Measurements from ENCODE around the gene C3orf20. TPM values are rescaled to one million over a fixed set of nuclear protein-coding genes. Genes with fewer than 3 reads are reported as not detected.

The C3orf20 gene
- total RNA-seq, 1 donor from 2014 or later, result 0.52 TPM

GRCh38 chr3:14689247-14689980, 14.5 kb downstream of the C3orf20 start:
- no peak overlapping the region for H3K9ac ChIP-seq (ENCODE audit: low read depth in 1 of 3, low read length in 3 of 3)
- H3K4me1 ChIP-seq (ENCODE audit: control insufficient read depth in 3 of 3, insufficient read depth in 3 of 3, low read length in 3 of 3), result no peaks in the 10 kb centered on the region
- no peak overlapping the region for H3K4me3 ChIP-seq (ENCODE audit: low read length in 3 of 3)
- H3K9me3 ChIP-seq (ENCODE audit: control insufficient read depth in 3 of 3, low read length in 3 of 3), result peaks cover 0 to 5% (median 0%) of the 10 kb centered on the region in 3 donors
- H3K27me3 ChIP-seq (ENCODE audit: control insufficient read depth in 3 of 3, insufficient read depth in 3 of 3, low read length in 3 of 3), result peaks cover 0 to 3% (median 0%) of the 10 kb centered on the region in 3 donors
- H3K36me3 ChIP-seq (ENCODE audit: control insufficient read depth in 3 of 3, insufficient read depth in 3 of 3, low read length in 3 of 3), result peaks cover 0 to 5% (median 0%) of the 10 kb centered on the region in 3 donors
- no peak overlapping the region for H3K27ac ChIP-seq (ENCODE audit: low read depth, low read length)

GRCh38 chr3:14691239-14691638, 16.3 kb downstream of the C3orf20 start:
- Histone ChIP-seq H3K4me1 (ENCODE audit: control insufficient read depth in 3 of 3, insufficient read depth in 3 of 3, low read length in 3 of 3) (no peaks in the 10 kb centered on the region), H3K27ac (ENCODE audit: low read depth, low read length) (no peak overlapping the region), H3K27me3 (ENCODE audit: control insufficient read depth in 3 of 3, insufficient read depth in 3 of 3, low read length in 3 of 3) (peaks cover 0 to 3% (median 0%) of the 10 kb centered on the region in 3 donors), H3K9ac (ENCODE audit: low read depth in 1 of 3, low read length in 3 of 3) (no peak overlapping the region), H3K9me3 (ENCODE audit: control insufficient read depth in 3 of 3, low read length in 3 of 3) (peaks cover 0 to 5% (median 0%) of the 10 kb centered on the region in 3 donors), H3K36me3 (ENCODE audit: control insufficient read depth in 3 of 3, insufficient read depth in 3 of 3, low read length in 3 of 3) (peaks cover 0 to 5% (median 0%) of the 10 kb centered on the region in 3 donors), H3K4me3 (ENCODE audit: low read length in 3 of 3) (no peak overlapping the region)

- no peak overlapping the region for H3K9ac ChIP-seq (ENCODE audit: low read depth in 1 of 3, low read length in 3 of 3)
These were observed 16.8 kb downstream of the C3orf20 start for GRCh38 chr3:14691719-14692118.

GRCh38 chr3:14698601-14699244, 23.8 kb downstream of the C3orf20 start:
- no peak overlapping the region for H3K4me3 ChIP-seq (ENCODE audit: low read length in 3 of 3)

More at GRCh38 chr3:14691719-14692118, 16.8 kb downstream of the C3orf20 start:
- H3K27ac ChIP-seq (ENCODE audit: low read depth, low read length), result no peak overlapping the region
- no peaks in the 10 kb centered on the region for H3K4me1 ChIP-seq (ENCODE audit: control insufficient read depth in 3 of 3, insufficient read depth in 3 of 3, low read length in 3 of 3)
- no peak overlapping the region for H3K4me3 ChIP-seq (ENCODE audit: low read length in 3 of 3)
- peaks cover 0 to 3% (median 0%) of the 10 kb centered on the region in 3 donors for H3K27me3 ChIP-seq (ENCODE audit: control insufficient read depth in 3 of 3, insufficient read depth in 3 of 3, low read length in 3 of 3)
- H3K9me3 ChIP-seq (ENCODE audit: control insufficient read depth in 3 of 3, low read length in 3 of 3), result peaks cover 0 to 5% (median 0%) of the 10 kb centered on the region in 3 donors
- peaks cover 0 to 5% (median 0%) of the 10 kb centered on the region in 3 donors for H3K36me3 ChIP-seq (ENCODE audit: control insufficient read depth in 3 of 3, insufficient read depth in 3 of 3, low read length in 3 of 3)

GRCh38 chr3:14699643-14700042, 24.7 kb downstream of the C3orf20 start:
- no peak overlapping the region for H3K4me3 ChIP-seq (ENCODE audit: low read length in 3 of 3)

More at GRCh38 chr3:14698601-14699244, 23.8 kb downstream of the C3orf20 start:
- Histone ChIP-seq H3K9ac (ENCODE audit: low read depth in 1 of 3, low read length in 3 of 3) (no peak overlapping the region), H3K27me3 (ENCODE audit: control insufficient read depth in 3 of 3, insufficient read depth in 3 of 3, low read length in 3 of 3) (no peaks in the 10 kb centered on the region), H3K9me3 (ENCODE audit: control insufficient read depth in 3 of 3, low read length in 3 of 3) (peaks cover 0 to under 1% (median 0%) of the 10 kb centered on the region in 3 donors), H3K36me3 (ENCODE audit: control insufficient read depth in 3 of 3, insufficient read depth in 3 of 3, low read length in 3 of 3) (no peaks in the 10 kb centered on the region), H3K4me1 (ENCODE audit: control insufficient read depth in 3 of 3, insufficient read depth in 3 of 3, low read length in 3 of 3) (no peaks in the 10 kb centered on the region), H3K27ac (ENCODE audit: low read depth, low read length) (no peak overlapping the region)

GRCh38 chr3:14700891-14701290, 25.9 kb downstream of the C3orf20 start:
- no peaks in the 10 kb centered on the region for H3K4me1 ChIP-seq (ENCODE audit: control insufficient read depth in 3 of 3, insufficient read depth in 3 of 3, low read length in 3 of 3)
- H3K4me3 ChIP-seq (ENCODE audit: low read length in 3 of 3), result no peak overlapping the region
- H3K9ac ChIP-seq (ENCODE audit: low read depth in 1 of 3, low read length in 3 of 3), result no peak overlapping the region
- H3K27me3 ChIP-seq (ENCODE audit: control insufficient read depth in 3 of 3, insufficient read depth in 3 of 3, low read length in 3 of 3), result no peaks in the 10 kb centered on the region
- no peaks in the 10 kb centered on the region for H3K36me3 ChIP-seq (ENCODE audit: control insufficient read depth in 3 of 3, insufficient read depth in 3 of 3, low read length in 3 of 3)
- no peak overlapping the region for H3K27ac ChIP-seq (ENCODE audit: low read depth, low read length)
- no peaks in the 10 kb centered on the region for H3K9me3 ChIP-seq (ENCODE audit: control insufficient read depth in 3 of 3, low read length in 3 of 3)

More at GRCh38 chr3:14699643-14700042, 24.7 kb downstream of the C3orf20 start:
- Histone ChIP-seq H3K9me3 (ENCODE audit: control insufficient read depth in 3 of 3, low read length in 3 of 3) (no peaks in the 10 kb centered on the region), H3K9ac (ENCODE audit: low read depth in 1 of 3, low read length in 3 of 3) (no peak overlapping the region), H3K27ac (ENCODE audit: low read depth, low read length) (no peak overlapping the region), H3K27me3 (ENCODE audit: control insufficient read depth in 3 of 3, insufficient read depth in 3 of 3, low read length in 3 of 3) (no peaks in the 10 kb centered on the region), H3K36me3 (ENCODE audit: control insufficient read depth in 3 of 3, insufficient read depth in 3 of 3, low read length in 3 of 3) (no peaks in the 10 kb centered on the region), H3K4me1 (ENCODE audit: control insufficient read depth in 3 of 3, insufficient read depth in 3 of 3, low read length in 3 of 3) (no peaks in the 10 kb centered on the region)

- Histone ChIP-seq H3K9ac (ENCODE audit: low read depth in 1 of 3, low read length in 3 of 3) (no peak overlapping the region), H3K36me3 (ENCODE audit: control insufficient read depth in 3 of 3, insufficient read depth in 3 of 3, low read length in 3 of 3) (no peaks in the 10 kb centered on the region), H3K27me3 (ENCODE audit: control insufficient read depth in 3 of 3, insufficient read depth in 3 of 3, low read length in 3 of 3) (no peaks in the 10 kb centered on the region), H3K4me3 (ENCODE audit: low read length in 3 of 3) (no peak overlapping the region), H3K27ac (ENCODE audit: low read depth, low read length) (no peak overlapping the region), H3K9me3 (ENCODE audit: control insufficient read depth in 3 of 3, low read length in 3 of 3) (no peaks in the 10 kb centered on the region), H3K4me1 (ENCODE audit: control insufficient read depth in 3 of 3, insufficient read depth in 3 of 3, low read length in 3 of 3) (no peaks in the 10 kb centered on the region)
These were observed 26.7 kb downstream of the C3orf20 start for GRCh38 chr3:14701676-14702075.

GRCh38 chr3:14703128-14703750, 28.3 kb downstream of the C3orf20 start:
- Histone ChIP-seq H3K27me3 (ENCODE audit: control insufficient read depth in 3 of 3, insufficient read depth in 3 of 3, low read length in 3 of 3) (no peaks in the 10 kb centered on the region), H3K27ac (ENCODE audit: low read depth, low read length) (no peak overlapping the region), H3K4me1 (ENCODE audit: control insufficient read depth in 3 of 3, insufficient read depth in 3 of 3, low read length in 3 of 3) (no peaks in the 10 kb centered on the region), H3K36me3 (ENCODE audit: control insufficient read depth in 3 of 3, insufficient read depth in 3 of 3, low read length in 3 of 3) (no peaks in the 10 kb centered on the region), H3K9ac (ENCODE audit: low read depth in 1 of 3, low read length in 3 of 3) (no peak overlapping the region), H3K4me3 (ENCODE audit: low read length in 3 of 3) (no peak overlapping the region), H3K9me3 (ENCODE audit: control insufficient read depth in 3 of 3, low read length in 3 of 3) (no peaks in the 10 kb centered on the region)

- Histone ChIP-seq H3K36me3 (ENCODE audit: control insufficient read depth in 3 of 3, insufficient read depth in 3 of 3, low read length in 3 of 3) (no peaks in the 10 kb centered on the region), H3K9ac (ENCODE audit: low read depth in 1 of 3, low read length in 3 of 3) (no peak overlapping the region), H3K4me1 (ENCODE audit: control insufficient read depth in 3 of 3, insufficient read depth in 3 of 3, low read length in 3 of 3) (no peaks in the 10 kb centered on the region), H3K4me3 (ENCODE audit: low read length in 3 of 3) (no peak overlapping the region), H3K9me3 (ENCODE audit: control insufficient read depth in 3 of 3, low read length in 3 of 3) (no peaks in the 10 kb centered on the region), H3K27ac (ENCODE audit: low read depth, low read length) (no peak overlapping the region), H3K27me3 (ENCODE audit: control insufficient read depth in 3 of 3, insufficient read depth in 3 of 3, low read length in 3 of 3) (no peaks in the 10 kb centered on the region)
These were observed 28.9 kb downstream of the C3orf20 start for GRCh38 chr3:14703791-14704190.

- no peaks in the 10 kb centered on the region for H3K4me1 ChIP-seq (ENCODE audit: control insufficient read depth in 3 of 3, insufficient read depth in 3 of 3, low read length in 3 of 3)
- no peak overlapping the region for H3K9ac ChIP-seq (ENCODE audit: low read depth in 1 of 3, low read length in 3 of 3)
- no peaks in the 10 kb centered on the region for H3K27me3 ChIP-seq (ENCODE audit: control insufficient read depth in 3 of 3, insufficient read depth in 3 of 3, low read length in 3 of 3)
- no peak overlapping the region for H3K27ac ChIP-seq (ENCODE audit: low read depth, low read length)
- no peaks in the 10 kb centered on the region for H3K9me3 ChIP-seq (ENCODE audit: control insufficient read depth in 3 of 3, low read length in 3 of 3)
- no peak overlapping the region for H3K4me3 ChIP-seq (ENCODE audit: low read length in 3 of 3)
- no peaks in the 10 kb centered on the region for H3K36me3 ChIP-seq (ENCODE audit: control insufficient read depth in 3 of 3, insufficient read depth in 3 of 3, low read length in 3 of 3)
These were observed 31.2 kb downstream of the C3orf20 start for GRCh38 chr3:14706096-14706495.

Data from skeletal muscle tissue (tissue), 4 donors.